ENCODE results near the gene PHAF1.

DNA sequence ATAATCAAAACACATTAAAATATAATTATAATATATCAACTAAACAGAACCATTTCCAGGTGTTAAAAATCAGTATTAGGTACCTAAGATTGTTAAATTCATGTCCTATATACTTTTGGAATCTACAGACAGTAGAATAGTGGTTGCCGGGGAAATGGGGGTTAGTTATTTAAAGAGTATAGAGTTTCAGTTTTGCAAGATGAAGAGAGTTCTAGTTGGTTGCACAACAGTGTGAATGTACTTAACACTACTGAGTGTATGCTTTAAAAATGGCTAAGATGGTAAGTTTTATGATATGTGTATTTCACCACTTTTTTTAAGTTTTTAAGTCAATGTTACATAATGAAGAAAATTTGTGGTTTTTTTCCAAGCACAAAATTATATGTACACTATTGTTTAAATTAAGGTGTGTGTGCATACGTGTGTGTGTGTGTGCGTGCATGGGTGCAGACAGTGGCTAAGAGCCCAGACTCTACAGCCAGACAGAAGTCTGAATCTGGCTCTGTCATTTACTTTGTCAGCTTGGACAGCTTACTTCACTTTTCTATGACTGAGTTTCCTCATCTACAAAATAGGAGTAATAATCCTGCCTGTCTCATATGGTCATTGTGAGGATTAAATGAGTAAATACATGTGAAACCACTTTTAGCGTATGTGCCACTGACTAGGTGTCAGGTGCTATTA is 25.3 kb upstream of the PHAF1 start:
- TF ChIP-seq ISL1 (CRISPR knock-in tag; IDR thresholded peaks at IDR 0.05) (no peak), ZC3H10 (CRISPR knock-in tag; IDR thresholded peaks at IDR 0.05) (no peak), ZFP3 (CRISPR knock-in tag; IDR thresholded peaks at IDR 0.05) (no peak), CREB5 (CRISPR knock-in tag; IDR thresholded peaks at IDR 0.05; ENCODE audit: low read depth) (no peak), ZNF70 (CRISPR knock-in tag; IDR thresholded peaks at IDR 0.05) (no peak), OSR1 (CRISPR knock-in tag; IDR thresholded peaks at IDR 0.05) (no peak), ARNTL (CRISPR knock-in tag; IDR thresholded peaks at IDR 0.05; ENCODE audit: borderline replicate concordance, low read depth) (no peak), ZFP30 (CRISPR knock-in tag; IDR thresholded peaks at IDR 0.05) (no peak), BACH2 (CRISPR knock-in tag; IDR thresholded peaks at IDR 0.05; ENCODE audit: borderline replicate concordance) (no peak), ZNF565 (CRISPR knock-in tag; conservative IDR thresholded peaks at IDR 0.05; ENCODE audit: low read depth) (no peak), ZNF8 (CRISPR knock-in tag; IDR thresholded peaks at IDR 0.05) (no peak), RARB (CRISPR knock-in tag; IDR thresholded peaks at IDR 0.05) (no peak), CSDC2 (CRISPR knock-in tag; IDR thresholded peaks at IDR 0.05) (no peak)
- TF ChIP-seq, protein P1, sequence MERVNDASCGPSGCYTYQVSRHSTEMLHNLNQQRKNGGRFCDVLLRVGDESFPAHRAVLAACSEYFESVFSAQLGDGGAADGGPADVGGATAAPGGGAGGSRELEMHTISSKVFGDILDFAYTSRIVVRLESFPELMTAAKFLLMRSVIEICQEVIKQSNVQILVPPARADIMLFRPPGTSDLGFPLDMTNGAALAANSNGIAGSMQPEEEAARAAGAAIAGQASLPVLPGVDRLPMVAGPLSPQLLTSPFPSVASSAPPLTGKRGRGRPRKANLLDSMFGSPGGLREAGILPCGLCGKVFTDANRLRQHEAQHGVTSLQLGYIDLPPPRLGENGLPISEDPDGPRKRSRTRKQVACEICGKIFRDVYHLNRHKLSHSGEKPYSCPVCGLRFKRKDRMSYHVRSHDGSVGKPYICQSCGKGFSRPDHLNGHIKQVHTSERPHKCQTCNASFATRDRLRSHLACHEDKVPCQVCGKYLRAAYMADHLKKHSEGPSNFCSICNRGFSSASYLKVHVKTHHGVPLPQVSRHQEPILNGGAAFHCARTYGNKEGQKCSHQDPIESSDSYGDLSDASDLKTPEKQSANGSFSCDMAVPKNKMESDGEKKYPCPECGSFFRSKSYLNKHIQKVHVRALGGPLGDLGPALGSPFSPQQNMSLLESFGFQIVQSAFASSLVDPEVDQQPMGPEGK (CRISPR knock-in tag; IDR thresholded peaks at IDR 0.05; ENCODE audit: borderline replicate concordance) = no peak
